Endothelial cell of umbilical vein (primary cell): ENCODE data around the gene RASGRP4. TPM values are rescaled to one million over a fixed set of nuclear protein-coding genes. Genes with fewer than 3 reads are reported as not detected.

Experiments used
- BruUV-seq: library from RNA; stranded (reverse); fragments of 400-500 nt; replicated peaks from 2 replicates; lab custom pipeline; 2021; lab: Mats Ljungman, UMichigan
- CTCF ChIA-PET: fragments of 300-600, 350-600 bp; sonication (Branson Sonifier 250); formaldehyde crosslinking; loops from one replicate; lab custom pipeline; 2021; ENCODE audit warnings: antibody characterized with exemption, inconsistent platforms; lab: Charles Lee
- POLR2A ChIA-PET: fragments of 300-600, 350-600 bp; sonication (Branson Sonifier 250); formaldehyde crosslinking; loops from one replicate; lab custom pipeline; 2021; ENCODE audit warnings: antibody characterized with exemption, inconsistent platforms; lab: Charles Lee
- DNase-seq: peaks from one replicate; pipeline ENCODE4 v3.0.0-alpha.2; 2011; ENCODE audit warnings: low read depth, low spot score
- FAIRE-seq: peaks from 2 replicates; lab custom pipeline; 2011; peaks lifted over from hg19 to GRCh38; lab: Jason Lieb, UNC
- H2AFZ ChIP-seq: 2 replicates; pipeline ENCODE4 v1.6.0; 2012; ENCODE audit warnings: low read depth, low read length, control low read depth, inconsistent platforms
- H3K27ac ChIP-seq: 2 replicates; pipeline ENCODE4 v1.5.1; 2011; ENCODE audit warnings: low read depth, mild to moderate bottlenecking, control low read depth, low read length, moderate library complexity; ENCODE audit not compliant: insufficient read depth
- H3K27me3 ChIP-seq, 2 experiments: 2 replicates each; pipeline versions ENCODE4 v1.6.0 to v1.6.1; 2011; ENCODE audit warnings: low read length in 2 of 2, mixed read lengths in 1 of 2; ENCODE audit not compliant: control insufficient read depth in 2 of 2, insufficient read depth in 2 of 2
- H3K36me3 ChIP-seq, 2 experiments: 2 replicates in 1 of 2; 3 replicates in 1 of 2; pipeline ENCODE4 v1.5.1; 2011; ENCODE audit warnings: low read length in 2 of 2, mild to moderate bottlenecking in 1 of 2, moderate library complexity in 1 of 2; ENCODE audit not compliant: control insufficient read depth in 2 of 2, insufficient read depth in 2 of 2; ENCODE audit errors: extremely low read depth in 1 of 2
- H3K4me1 ChIP-seq: 3 replicates; pipeline ENCODE4 v1.5.1; 2011; ENCODE audit warnings: mild to moderate bottlenecking, low read length; ENCODE audit not compliant: control insufficient read depth, insufficient read depth; ENCODE audit errors: extremely low read depth
- H3K4me2 ChIP-seq: 2 replicates; pipeline ENCODE4 v1.6.1; 2011; ENCODE audit warnings: low read length, control low read depth, mixed read lengths; ENCODE audit not compliant: insufficient read depth
- H3K4me3 ChIP-seq, 3 experiments: fragments of 200-600 bp in 1 of 3; sonication (generic), shearing (Covaris generic) in 1 of 3; replicated peaks in 1 of 3; 2 replicates each; pipeline ENCODE4 v1.5.1; 2011 to 2016; ENCODE audit warnings: control low read depth in 3 of 3, low read length in 3 of 3, mild to moderate bottlenecking in 2 of 3, inconsistent platforms in 1 of 3, low read depth in 1 of 3, moderate library complexity in 1 of 3; ENCODE audit not compliant: insufficient read depth in 1 of 3
- H3K79me2 ChIP-seq: 2 replicates; pipeline ENCODE4 v1.6.0; 2012; ENCODE audit warnings: low read length, inconsistent platforms; ENCODE audit not compliant: control insufficient read depth, insufficient read depth
- H3K9ac ChIP-seq: replicated peaks from 2 replicates; pipeline ENCODE3; 2011; ENCODE audit warnings: low read length, control low read depth; ENCODE audit not compliant: insufficient read depth; ENCODE audit errors: extremely low read depth
- H3K9me1 ChIP-seq: replicated peaks from 3 replicates; pipeline ENCODE4 v1.6.0; 2011; ENCODE audit warnings: mild to moderate bottlenecking, low read length; ENCODE audit not compliant: control insufficient read depth, insufficient read depth; ENCODE audit errors: extremely low read depth
- H3K9me3 ChIP-seq: replicated peaks from 2 replicates; pipeline ENCODE4 v1.5.1; 2012; ENCODE audit warnings: low read length, inconsistent platforms; ENCODE audit not compliant: control insufficient read depth, insufficient read depth
- H4K20me1 ChIP-seq: replicated peaks from 2 replicates; pipeline ENCODE3; 2011; ENCODE audit warnings: mild to moderate bottlenecking, low read length; ENCODE audit not compliant: control insufficient read depth, insufficient read depth; ENCODE audit errors: extremely low read depth
- EZH2 ChIP-seq: IDR thresholded peaks from 2 replicates; pipeline ENCODE4 v1.6.1; 2012; ENCODE audit warnings: borderline replicate concordance, low read depth, mild to moderate bottlenecking, moderate library complexity, low read length, inconsistent platforms; ENCODE audit not compliant: severe bottlenecking
- GATA2 ChIP-seq: IDR thresholded peaks from 2 replicates; pipeline ENCODE4 v1.7.0; 2011; ENCODE audit warnings: low read depth, mild to moderate bottlenecking, moderate library complexity, mixed read lengths, low read length; ENCODE audit not compliant: insufficient read length, insufficient read depth
- JUN ChIP-seq: IDR thresholded peaks from 2 replicates; pipeline ENCODE4 v1.6.1; 2011; ENCODE audit warnings: borderline replicate concordance, low read depth; ENCODE audit not compliant: insufficient read length, insufficient read depth
- dilution Hi-C: fragments of 300-500 bp; cut with MboI; formaldehyde crosslinking; loops from one replicate; pipeline ENCODE4 v1.15.0; 2019; ENCODE audit warnings: low sequenced_read_pairs; ENCODE audit not compliant: extremely low pct_ligation_motif_present
- intact Hi-C: fragments of 100-400 bp; cut with micrococcal nuclease; formaldehyde crosslinking; loops from one replicate; pipeline ENCODE4 v1.10.0; 2022
- polyA plus RNA-seq, 4 experiments: library from polyadenylated mRNA; depleted of rRNA in 3 of 4; stranded (reverse) in 3 of 4; unstranded in 1 of 4; fragments of >200 nt; gene quantifications; 2 replicates each; pipeline versions ENCODE4 v1.2.1 to v1.2.3, GENCODE V29; 2011 to 2012; ENCODE audit warnings: missing spikeins in 1 of 4
- total RNA-seq: library from RNA; stranded (reverse); gene quantifications from 2 replicates; pipeline ENCODE4 v1.2.3, GENCODE V29; 2021
- TF ChIP-seq, protein P1 (sequence below), 2 donors: IDR thresholded peaks; 1 replicate in 1 of 2; 2 replicates in 1 of 2; pipeline ENCODE4 v1.5.1; 2011; ENCODE audit warnings: low read length in 2 of 2, mild to moderate bottlenecking in 2 of 2, moderate library complexity in 2 of 2, control low read depth in 1 of 2, inconsistent platforms in 1 of 2, low read depth in 1 of 2; ENCODE audit not compliant: insufficient read depth in 1 of 2; ENCODE audit errors: extremely low read depth in 1 of 2

The RASGRP4 gene
- total and polyA plus RNA-seq, 2 donors (not counting 3 experiments of a cell fraction or from before 2014, with no cell fraction given), result not detected

DNA sequence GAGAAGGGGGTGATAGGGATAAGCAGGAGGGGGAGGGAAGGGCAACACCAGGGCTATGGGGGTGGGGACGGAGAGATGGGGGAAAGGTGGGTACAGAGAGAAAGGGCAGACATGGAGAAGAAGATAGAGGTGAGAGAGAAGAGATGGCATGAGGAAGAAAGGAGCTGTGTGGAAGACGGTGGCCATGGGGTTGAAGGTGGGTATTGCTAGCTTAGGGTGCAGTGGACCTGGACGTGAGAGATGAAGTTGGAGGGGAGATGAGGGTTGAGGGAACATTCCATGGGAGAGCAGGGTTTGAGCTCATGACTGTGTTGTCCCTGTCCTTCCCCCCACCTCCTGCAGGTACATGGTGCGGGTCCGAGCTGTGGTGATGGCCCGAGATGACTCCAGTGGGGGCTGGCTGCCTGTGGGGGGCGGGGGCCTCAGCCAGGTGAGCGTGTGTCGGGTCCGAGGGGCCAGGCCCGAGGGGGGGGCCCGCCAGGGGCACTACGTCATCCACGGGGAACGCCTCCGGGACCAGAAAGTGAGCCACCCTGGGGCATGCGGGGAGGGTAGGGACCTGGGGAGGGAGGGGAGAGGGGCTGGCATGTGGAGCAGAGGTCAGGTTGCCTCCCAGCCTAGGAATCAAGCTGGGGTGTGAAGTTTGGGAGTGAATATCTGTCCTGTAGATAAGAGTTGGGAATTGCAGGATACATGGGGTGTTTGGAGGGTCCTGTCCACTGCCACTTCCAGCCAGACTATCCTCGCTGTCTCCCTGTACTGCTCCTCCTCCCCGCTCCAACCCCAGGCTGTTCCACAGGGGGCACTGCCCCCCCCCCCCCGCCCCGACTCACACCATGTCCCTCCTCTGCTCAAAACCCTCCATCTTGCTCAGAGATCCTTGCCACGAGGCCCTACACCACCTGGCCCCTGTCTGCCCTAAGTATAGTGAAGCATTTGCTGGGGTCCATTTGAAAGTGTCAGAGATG, 35.8 kb downstream of the RASGRP4 start:
- intact Hi-C loops, result loop anchor here (1.0 to 5.0 kb wide), 3 partner anchors 13 to 158 kb away; partner anchors contain the start of gene FAM98C
- H3K36me3 ChIP-seq, result peaks cover 0 to 5% of the 10 kb centered on the region in 2 experiments
- peaks cover 16% of the 10 kb centered on the region for H3K4me1 ChIP-seq
- POLR2A ChIA-PET, result interaction anchor here (3.6 kb wide), 1 partner anchor 16 kb away, joined by 39 read pairs; the partner anchor contains the start of gene PSMD8
- TF ChIP-seq GATA2 (no peak), EZH2 (no peak), JUN (no peak)
- TF ChIP-seq, protein P1, sequence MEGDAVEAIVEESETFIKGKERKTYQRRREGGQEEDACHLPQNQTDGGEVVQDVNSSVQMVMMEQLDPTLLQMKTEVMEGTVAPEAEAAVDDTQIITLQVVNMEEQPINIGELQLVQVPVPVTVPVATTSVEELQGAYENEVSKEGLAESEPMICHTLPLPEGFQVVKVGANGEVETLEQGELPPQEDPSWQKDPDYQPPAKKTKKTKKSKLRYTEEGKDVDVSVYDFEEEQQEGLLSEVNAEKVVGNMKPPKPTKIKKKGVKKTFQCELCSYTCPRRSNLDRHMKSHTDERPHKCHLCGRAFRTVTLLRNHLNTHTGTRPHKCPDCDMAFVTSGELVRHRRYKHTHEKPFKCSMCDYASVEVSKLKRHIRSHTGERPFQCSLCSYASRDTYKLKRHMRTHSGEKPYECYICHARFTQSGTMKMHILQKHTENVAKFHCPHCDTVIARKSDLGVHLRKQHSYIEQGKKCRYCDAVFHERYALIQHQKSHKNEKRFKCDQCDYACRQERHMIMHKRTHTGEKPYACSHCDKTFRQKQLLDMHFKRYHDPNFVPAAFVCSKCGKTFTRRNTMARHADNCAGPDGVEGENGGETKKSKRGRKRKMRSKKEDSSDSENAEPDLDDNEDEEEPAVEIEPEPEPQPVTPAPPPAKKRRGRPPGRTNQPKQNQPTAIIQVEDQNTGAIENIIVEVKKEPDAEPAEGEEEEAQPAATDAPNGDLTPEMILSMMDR (IDR thresholded peaks at IDR 0.05; ENCODE audit: extremely low read depth in 1 of 2, insufficient read depth in 1 of 2, low read depth in 1 of 2, low read length in 2 of 2), result no peak
- FAIRE-seq (no peak), DNase-seq (no peak)
- peak overlapping the region; percentile 33 for H3K9ac ChIP-seq
- H2AFZ ChIP-seq, result peak overlapping the region; percentile 11
- CTCF ChIA-PET, result interaction anchor here (0.9 to 4.7 kb wide), 5 partner anchors 8 to 163 kb away, joined by 3 to 65 read pairs (median 5); partner anchors contain the start of genes CATSPERG and FAM98C
- H4K20me1 ChIP-seq, result no peaks in the 10 kb centered on the region
- peaks cover 18% of the 10 kb centered on the region for H3K79me2 ChIP-seq
- H3K27ac ChIP-seq, result peak overlapping the region; percentile 56
- BruUV-seq, result no TSS peak
- peak overlapping the region; percentile 18 to 78 (median 35) for H3K4me3 ChIP-seq
- peak overlapping the region; percentile 75 for H3K4me2 ChIP-seq
- H3K9me1 ChIP-seq, result no peaks in the 10 kb centered on the region
- no peaks in the 10 kb centered on the region for H3K27me3 ChIP-seq
- H3K9me3 ChIP-seq, result no peaks in the 10 kb centered on the region
- dilution Hi-C loops, result no loop called here
